Femur (tissue), 1 donor: ENCODE measurements around the gene CENPP.

Experiments
- DNase-seq: peaks from one replicate; pipeline ENCODE4 v3.0.0-alpha.2; 2017

Gene CENPP

GRCh38 chr9:92513349-92513748, 187.6 kb downstream of the CENPP start:
- no peak for DNase-seq

- DNase-seq, result no peak
Observed at GRCh38 chr9:92514635-92515034, 188.9 kb downstream of the CENPP start.

GRCh38 chr9:92516521-92516920, 190.8 kb downstream of the CENPP start:
- DNase-seq, result no peak

- DNase-seq, result no peak
Observed at GRCh38 chr9:92517046-92517445, 191.3 kb downstream of the CENPP start.

GRCh38 chr9:92518199-92518598, 192.4 kb downstream of the CENPP start:
- DNase-seq, result no peak

GRCh38 chr9:92520837-92521236, 195.1 kb downstream of the CENPP start:
- DNase-seq, result no peak

- no peak for DNase-seq
Observed at GRCh38 chr9:92522983-92523970, 197.5 kb downstream of the CENPP start.

GRCh38 chr9:92524881-92525280, 199.1 kb downstream of the CENPP start:
- DNase-seq, result no peak

- DNase-seq, result no peak
Observed at GRCh38 chr9:92525306-92525705, 199.6 kb downstream of the CENPP start.

- DNase-seq, result no peak
Observed at GRCh38 chr9:92527291-92527828, 201.6 kb downstream of the CENPP start.

- no peak for DNase-seq
Observed at GRCh38 chr9:92527832-92528521, 202.2 kb downstream of the CENPP start.

GRCh38 chr9:92528522-92528849, 202.7 kb downstream of the CENPP start:
- no peak for DNase-seq

- DNase-seq, result no peak
Observed at GRCh38 chr9:92529124-92529523, 203.4 kb downstream of the CENPP start.

GRCh38 chr9:92530893-92531292, 205.1 kb downstream of the CENPP start:
- no peak for DNase-seq

- no peak for DNase-seq
Observed at GRCh38 chr9:92534204-92534603, 208.5 kb downstream of the CENPP start.

GRCh38 chr9:92534674-92535073, 208.9 kb downstream of the CENPP start:
- no peak for DNase-seq

- no peak for DNase-seq
Observed at GRCh38 chr9:92535940-92536850, 210.4 kb downstream of the CENPP start, which contains the start of gene ECM2. ECM2 (minus strand) TSS chr9:92535990; CDS start chr9:92522866, 13,124 bp downstream.

- no peak for DNase-seq
Observed at GRCh38 chr9:92538541-92538940, 212.8 kb downstream of the CENPP start.

GRCh38 chr9:92543972-92544371, 218.2 kb downstream of the CENPP start:
- DNase-seq, result no peak

GRCh38 chr9:92545002-92545510, 219.3 kb downstream of the CENPP start:
- DNase-seq, result no peak

GRCh38 chr9:92547356-92547755, 221.6 kb downstream of the CENPP start:
- DNase-seq, result no peak

GRCh38 chr9:92550765-92551164, 225.0 kb downstream of the CENPP start:
- DNase-seq, result no peak
